HL-60 (cell line): Measurements from ENCODE around the gene C3orf20.
A peak's percentile ranks its signal among the peaks of the same experiment; 100 is the strongest.

ENCODE experiments used
- DNase-seq, 2 experiments: peaks; one replicate each; pipeline ENCODE4 v3.0.0-alpha.2; 2010 to 2020; ENCODE audit warnings: low read depth in 1 of 2, low spot score in 1 of 2
- H3K27ac ChIP-seq: fragments of 250-450 bp; sonication (Bioruptor Pico); replicated peaks from 2 replicates; pipeline ENCODE4 v1.5.1; 2020; ENCODE audit warnings: mild to moderate bottlenecking, moderate library complexity
- H3K27me3 ChIP-seq: fragments of 250-450 bp; sonication (Bioruptor Pico); 2 replicates; pipeline ENCODE4 v1.5.1; 2021; ENCODE audit warnings: mild to moderate bottlenecking, moderate library complexity; ENCODE audit not compliant: insufficient read depth, poor library complexity, severe bottlenecking
- H3K4me3 ChIP-seq: replicated peaks from 2 replicates; pipeline ENCODE4 v1.5.1; 2011; ENCODE audit warnings: mild to moderate bottlenecking, control low read depth, low read length; ENCODE audit not compliant: insufficient read depth
- GABPA ChIP-seq: IDR thresholded peaks from 2 replicates; pipeline ENCODE4 v1.6.1; 2012; ENCODE audit warnings: low read depth
- POLR2AphosphoS5 ChIP-seq: IDR thresholded peaks from 2 replicates; pipeline ENCODE4 v1.6.1; 2012; ENCODE audit warnings: low read depth
- SPI1 ChIP-seq: IDR thresholded peaks from 2 replicates; pipeline ENCODE4 v1.6.1; 2012; ENCODE audit warnings: low read depth, mild to moderate bottlenecking, borderline replicate concordance
- TF ChIP-seq, protein P1 (sequence below): IDR thresholded peaks from 2 replicates; pipeline ENCODE4 v1.6.1; 2012; ENCODE audit warnings: low read depth; ENCODE audit not compliant: insufficient replicate concordance
- TF ChIP-seq, protein P2 (sequence below): IDR thresholded peaks from one replicate; pipeline ENCODE4 v1.5.1; 2011; ENCODE audit warnings: low read length, control low read depth, inconsistent platforms; ENCODE audit not compliant: insufficient read depth

Gene C3orf20

DNA sequence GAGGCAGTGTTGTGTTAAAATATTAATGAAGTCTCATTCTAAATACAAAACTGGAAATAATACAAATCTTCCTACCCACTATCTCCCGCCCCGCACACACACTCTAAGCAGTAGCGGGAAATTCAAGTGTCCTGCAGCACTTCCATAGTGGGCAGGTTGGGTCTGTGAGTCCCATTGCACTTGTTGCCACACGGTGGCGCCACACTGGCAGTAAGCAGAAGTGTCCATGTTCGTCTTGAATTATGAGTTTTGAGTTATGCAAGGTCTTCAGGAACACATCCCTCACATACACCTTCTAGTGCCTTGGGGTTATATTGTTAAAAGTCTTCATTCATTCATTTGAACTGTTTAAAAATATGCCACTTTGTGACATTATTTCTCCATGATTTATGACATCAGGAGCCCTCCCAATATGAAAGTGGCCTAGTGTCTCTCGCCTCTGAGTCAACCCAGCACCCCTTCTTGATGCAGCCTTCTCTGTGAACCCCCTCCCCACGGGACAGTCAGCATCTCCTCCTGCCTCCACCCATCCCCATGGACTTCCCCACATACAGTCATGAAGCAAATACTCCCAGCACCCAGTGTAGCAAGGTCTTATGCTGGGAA is 41.0 kb upstream of the C3orf20 start:
- DNase-seq, result peak; percentile 72 to 74

GRCh38 chr3:14634763-14635400 is 40.1 kb upstream of the C3orf20 start:
- DNase-seq, result no peak
- no peaks in the 10 kb centered on the region for H3K27me3 ChIP-seq
- H3K4me3 ChIP-seq, result no peak overlapping the region
- no peak overlapping the region for H3K27ac ChIP-seq
- TF ChIP-seq SPI1 (no peak), POLR2AphosphoS5 (no peak), GABPA (no peak)
- TF ChIP-seq, protein P1, sequence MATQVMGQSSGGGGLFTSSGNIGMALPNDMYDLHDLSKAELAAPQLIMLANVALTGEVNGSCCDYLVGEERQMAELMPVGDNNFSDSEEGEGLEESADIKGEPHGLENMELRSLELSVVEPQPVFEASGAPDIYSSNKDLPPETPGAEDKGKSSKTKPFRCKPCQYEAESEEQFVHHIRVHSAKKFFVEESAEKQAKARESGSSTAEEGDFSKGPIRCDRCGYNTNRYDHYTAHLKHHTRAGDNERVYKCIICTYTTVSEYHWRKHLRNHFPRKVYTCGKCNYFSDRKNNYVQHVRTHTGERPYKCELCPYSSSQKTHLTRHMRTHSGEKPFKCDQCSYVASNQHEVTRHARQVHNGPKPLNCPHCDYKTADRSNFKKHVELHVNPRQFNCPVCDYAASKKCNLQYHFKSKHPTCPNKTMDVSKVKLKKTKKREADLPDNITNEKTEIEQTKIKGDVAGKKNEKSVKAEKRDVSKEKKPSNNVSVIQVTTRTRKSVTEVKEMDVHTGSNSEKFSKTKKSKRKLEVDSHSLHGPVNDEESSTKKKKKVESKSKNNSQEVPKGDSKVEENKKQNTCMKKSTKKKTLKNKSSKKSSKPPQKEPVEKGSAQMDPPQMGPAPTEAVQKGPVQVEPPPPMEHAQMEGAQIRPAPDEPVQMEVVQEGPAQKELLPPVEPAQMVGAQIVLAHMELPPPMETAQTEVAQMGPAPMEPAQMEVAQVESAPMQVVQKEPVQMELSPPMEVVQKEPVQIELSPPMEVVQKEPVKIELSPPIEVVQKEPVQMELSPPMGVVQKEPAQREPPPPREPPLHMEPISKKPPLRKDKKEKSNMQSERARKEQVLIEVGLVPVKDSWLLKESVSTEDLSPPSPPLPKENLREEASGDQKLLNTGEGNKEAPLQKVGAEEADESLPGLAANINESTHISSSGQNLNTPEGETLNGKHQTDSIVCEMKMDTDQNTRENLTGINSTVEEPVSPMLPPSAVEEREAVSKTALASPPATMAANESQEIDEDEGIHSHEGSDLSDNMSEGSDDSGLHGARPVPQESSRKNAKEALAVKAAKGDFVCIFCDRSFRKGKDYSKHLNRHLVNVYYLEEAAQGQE, result no peak
- TF ChIP-seq, protein P2, sequence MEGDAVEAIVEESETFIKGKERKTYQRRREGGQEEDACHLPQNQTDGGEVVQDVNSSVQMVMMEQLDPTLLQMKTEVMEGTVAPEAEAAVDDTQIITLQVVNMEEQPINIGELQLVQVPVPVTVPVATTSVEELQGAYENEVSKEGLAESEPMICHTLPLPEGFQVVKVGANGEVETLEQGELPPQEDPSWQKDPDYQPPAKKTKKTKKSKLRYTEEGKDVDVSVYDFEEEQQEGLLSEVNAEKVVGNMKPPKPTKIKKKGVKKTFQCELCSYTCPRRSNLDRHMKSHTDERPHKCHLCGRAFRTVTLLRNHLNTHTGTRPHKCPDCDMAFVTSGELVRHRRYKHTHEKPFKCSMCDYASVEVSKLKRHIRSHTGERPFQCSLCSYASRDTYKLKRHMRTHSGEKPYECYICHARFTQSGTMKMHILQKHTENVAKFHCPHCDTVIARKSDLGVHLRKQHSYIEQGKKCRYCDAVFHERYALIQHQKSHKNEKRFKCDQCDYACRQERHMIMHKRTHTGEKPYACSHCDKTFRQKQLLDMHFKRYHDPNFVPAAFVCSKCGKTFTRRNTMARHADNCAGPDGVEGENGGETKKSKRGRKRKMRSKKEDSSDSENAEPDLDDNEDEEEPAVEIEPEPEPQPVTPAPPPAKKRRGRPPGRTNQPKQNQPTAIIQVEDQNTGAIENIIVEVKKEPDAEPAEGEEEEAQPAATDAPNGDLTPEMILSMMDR, result no peak

More for the DNA sequence above, 41.0 kb upstream of the C3orf20 start:
- Histone ChIP-seq H3K27ac (no peak overlapping the region), H3K4me3 (no peak overlapping the region), H3K27me3 (no peaks in the 10 kb centered on the region)
- TF ChIP-seq, protein P1, result no peak
- no peak for TF ChIP-seq GABPA
- no peak for TF ChIP-seq POLR2AphosphoS5
- TF ChIP-seq, protein P2, result peak; percentile 93
- TF ChIP-seq SPI1, result peak; percentile 61; the same call in 1 of the 2 replicates

- Histone ChIP-seq H3K27ac (no peak overlapping the region), H3K4me3 (no peak overlapping the region), H3K27me3 (no peaks in the 10 kb centered on the region)
- DNase-seq, result no peak
- TF ChIP-seq, protein P1, result no peak
- no peak for TF ChIP-seq GABPA
- no peak for TF ChIP-seq SPI1
- no peak for TF ChIP-seq POLR2AphosphoS5
- TF ChIP-seq, protein P2, result no peak
Measured at GRCh38 chr3:14636496-14637087, 38.3 kb upstream of the C3orf20 start.
